Transverse colon (tissue), 4 donors: ENCODE data around the gene LXN. TPM values are rescaled to one million over a fixed set of nuclear protein-coding genes. Genes with fewer than 3 reads are reported as not detected.

ENCODE experiments used
- DNase-seq: peaks from one replicate; pipeline ENCODE4 v3.0.0-alpha.2; 2019
- H3K27ac ChIP-seq, 4 donors: fragments of 200-600 bp; sonication (generic); 2 replicates each; pipeline ENCODE4 v1.5.1; 2016 to 2018; ENCODE audit warnings: inconsistent platforms in 4 of 4
- H3K27me3 ChIP-seq: fragments of 200-600 bp; sonication (generic); 2 replicates; pipeline ENCODE4 v1.5.1; 2017; ENCODE audit warnings: inconsistent platforms
- H3K36me3 ChIP-seq, 4 donors: fragments of 200-600 bp; sonication (generic); 2 replicates each; pipeline ENCODE4 v1.5.1; 2017 to 2019; ENCODE audit warnings: inconsistent platforms in 4 of 4
- H3K4me1 ChIP-seq, 4 donors: fragments of 200-600 bp; sonication (generic); 2 replicates each; pipeline ENCODE4 v1.5.1; 2017 to 2020; ENCODE audit warnings: inconsistent platforms in 4 of 4
- H3K4me3 ChIP-seq, 4 donors: fragments of 200-600 bp; sonication (generic); 1 replicate in 1 of 4; 2 replicates in 3 of 4; pipeline versions ENCODE4 v1.5.1 to v1.6.1; 2017 to 2019; ENCODE audit warnings: inconsistent platforms in 4 of 4
- H3K9me3 ChIP-seq, 2 donors: fragments of 200-600 bp; sonication (generic); 2 replicates each; pipeline ENCODE4 v1.5.1; 2017 to 2019; ENCODE audit warnings: inconsistent platforms in 2 of 2
- CTCF ChIP-seq, 5 experiments: fragments of 200-600 bp in 3 of 5; fragments of 450-650 bp in 2 of 5; sonication (generic) in 3 of 5; IDR thresholded peaks; 1 replicate in 2 of 5; 2 replicates in 3 of 5; pipeline ENCODE4 v1.5.1; 2016 to 2017; ENCODE audit warnings: antibody characterized with exemption in 5 of 5, inconsistent platforms in 3 of 5, mild to moderate bottlenecking in 2 of 5, moderate library complexity in 1 of 5
- EP300 ChIP-seq: sonication (generic); formaldehyde crosslinking; IDR thresholded peaks from one replicate; pipeline ENCODE4 v1.6.1; 2017; ENCODE audit warnings: antibody characterized with exemption, low read depth
- POLR2A ChIP-seq: fragments of 450-650 bp; IDR thresholded peaks from one replicate; pipeline ENCODE4 v1.6.1; 2016; ENCODE audit warnings: antibody characterized with exemption, mild to moderate bottlenecking, moderate library complexity
- POLR2AphosphoS5 ChIP-seq, 3 donors: sonication (generic); formaldehyde crosslinking; IDR thresholded peaks; one replicate each; pipeline ENCODE4 v1.6.1; 2016; ENCODE audit warnings: antibody characterized with exemption in 3 of 3
- WGBS, 2 donors: methylation state at CpG; one replicate each; pipeline ENCODE4 v1.1.5; 2018; ENCODE audit warnings: low coverage in 1 of 2; 5-methylcytosine and 5-hydroxymethylcytosine counted together
- in situ Hi-C, 4 donors: fragments of 200-750 bp; cut with MboI; loops; one replicate each; pipeline versions ENCODE4 v1.15.0 to v1.15.1; 2017; ENCODE audit warnings: low sequenced_read_pairs in 3 of 4, low pct_ligation_motif_present in 1 of 4, low pct_unique_long_range_greater_than_20kb in 1 of 4
- intact Hi-C: fragments of 100-400 bp; cut with DNase I; formaldehyde crosslinking; loops from one replicate; pipeline ENCODE4 v1.15.1; 2023; ENCODE audit warnings: low total_unique reads
- small RNA-seq, 4 donors: library from RNA; depleted of rRNA; stranded (forward); fragments of <200 nt; gene quantifications; one replicate each; pipeline ENCODE3, GENCODE V24; 2016
- total RNA-seq, 4 donors: library from RNA; depleted of rRNA; stranded (reverse); fragments of >200 nt; gene quantifications; one replicate each; pipeline ENCODE4 v1.1.0, GENCODE V29; 2016

LXN gene
- total RNA-seq, 4 donors from 2014 or later, result 22.2 to 55.8 (median 24.4) TPM

GRCh38 chr3:158625881-158626280 is 46.6 kb downstream of the LXN start:
- H3K9me3 ChIP-seq, result peaks cover 0 to 4% of the 10 kb centered on the region in 2 donors
- no peak overlapping the region for H3K27ac ChIP-seq
- no peaks in the 10 kb centered on the region for H3K36me3 ChIP-seq
- DNase-seq, result no peak
- H3K4me3 ChIP-seq, result no peak overlapping the region
- TF ChIP-seq POLR2AphosphoS5 (IDR thresholded peaks at IDR 0.05), result no peak
- H3K4me1 ChIP-seq, result no peaks in the 10 kb centered on the region
- intact Hi-C loops (no loop called here), in situ Hi-C loops (no loop called here)
- WGBS, 2 donors, result 0 to 84% methylated on average over 1 of the region's 1 CpG
- H3K27me3 ChIP-seq, result no peaks in the 10 kb centered on the region

GRCh38 chr3:158617982-158618875 is 54.2 kb downstream of the LXN start:
- in situ Hi-C loops, result no loop called here
- TF ChIP-seq EP300 (no peak), CTCF (IDR thresholded peaks at IDR 0.05) (no peak), POLR2AphosphoS5 (IDR thresholded peaks at IDR 0.05) (no peak), POLR2A (no peak)
- Histone ChIP-seq H3K27ac (no peak overlapping the region), H3K4me3 (no peak overlapping the region), H3K36me3 (no peaks in the 10 kb centered on the region), H3K27me3 (no peaks in the 10 kb centered on the region), H3K9me3 (peaks cover 0 to 16% of the 10 kb centered on the region in 2 donors), H3K4me1 (no peaks in the 10 kb centered on the region)
- no peak for DNase-seq
- intact Hi-C loops, result no loop called here
- WGBS, 2 donors, result 58 to 63% methylated on average over 1 of the region's 1 CpG

Small RNA genes lying within 50 kb of the gene (small RNA-seq; reads per million reads assigned to genes)
- 0 to 0.14 (median 0) reads per million in 4 donors for gene AC025033.1
- 0 reads per million in 4 donors for gene AC080013.6

Other genes starting within 250 kb of the LXN start
- 10 to 100 TPM in 1 of 4 donors, 1 to 10 TPM in 2, under 1 TPM in 1; 0.60 to 21.7 (median 3.6) TPM for gene MLF1, start 101.5 kb downstream of the LXN start, total RNA-seq
- gene GFM1, start 28.1 kb downstream of the LXN start, total RNA-seq, result 10 to 100 TPM; 26.2 to 71.2 (median 47.9) TPM
- 10 to 100 TPM in 2 of 4 donors, 1 to 10 TPM in 2; 3.4 to 71.5 (median 30.2) TPM for gene RARRES1, start 59.8 kb upstream of the LXN start, total RNA-seq
- gene MFSD1, start 129.4 kb upstream of the LXN start, total RNA-seq, result 10 to 100 TPM in 3 of 4 donors, 1 to 10 TPM in 1; 9.2 to 86.6 (median 64.0) TPM